Keratinocyte (primary cell): ENCODE measurements around the gene ENO4.

ENCODE experiments used
- CTCF ChIP-seq, 3 experiments: IDR thresholded peaks in 1 of 3; conservative IDR thresholded peaks in 1 of 3; optimal IDR thresholded peaks in 1 of 3; 2 replicates in 2 of 3; 3 replicates in 1 of 3; pipeline versions ENCODE3 to v1.5.1; 2011; ENCODE audit warnings: low read length in 3 of 3, mild to moderate bottlenecking in 3 of 3, moderate library complexity in 2 of 3, control low read depth in 1 of 3, inconsistent platforms in 1 of 3; ENCODE audit not compliant: insufficient read depth in 2 of 3; ENCODE audit errors: extremely low read depth in 1 of 3
- EZH2 ChIP-seq: IDR thresholded peaks from one replicate; pipeline ENCODE4 v1.6.1; 2012; ENCODE audit warnings: inconsistent platforms, mild to moderate bottlenecking, low read length, moderate library complexity

GRCh38 chr10:116857156-116857555 lies 7.9 kb downstream of the ENO4 start:
- TF ChIP-seq CTCF (optimal IDR thresholded peaks at IDR 0.05 in 1 of 3, IDR thresholded peaks at IDR 0.05 in 1 of 3, conservative IDR thresholded peaks at IDR 0.05 in 1 of 3; ENCODE audit: extremely low read depth in 1 of 3, insufficient read depth in 2 of 3, low read length in 3 of 3) (no peak), EZH2 (no peak)
